ENCODE measurements around the gene TTL. TPM values are rescaled to one million over a fixed set of nuclear protein-coding genes. Genes with fewer than 3 reads are reported as not detected.

TTL gene
- total RNA-seq, 1 donor from 2014 or later = 87.0 TPM

- no peak for DNase-seq (ENCODE audit: low read depth, low spot score)
- peaks cover 2% of the 10 kb centered on the region for H3K27me3 Mint-ChIP-seq (ENCODE audit: low read depth)
- TF ChIP-seq CTCF (conservative IDR thresholded peaks at IDR 0.05) = no peak
- H3K4me3 Mint-ChIP-seq = no peak overlapping the region
- H3K9me3 Mint-ChIP-seq = peaks cover 4% of the 10 kb centered on the region
- no peak overlapping the region for H3K27ac Mint-ChIP-seq (ENCODE audit: unreplicated experiment)
- H3K4me1 Mint-ChIP-seq = no peaks in the 10 kb centered on the region
- no peaks in the 10 kb centered on the region for H3K36me3 Mint-ChIP-seq (ENCODE audit: low read depth)
Observed at GRCh38 chr2:112462178-112462577, 19.8 kb upstream of the TTL start.

- Mint-ChIP-seq H3K27me3 (ENCODE audit: low read depth) (peaks cover 2% of the 10 kb centered on the region), H3K4me1 (no peaks in the 10 kb centered on the region), H3K36me3 (ENCODE audit: low read depth) (no peaks in the 10 kb centered on the region), H3K4me3 (no peak overlapping the region), H3K27ac (ENCODE audit: unreplicated experiment) (no peak overlapping the region), H3K9me3 (peaks cover 7% of the 10 kb centered on the region)
- no peak for DNase-seq (ENCODE audit: low read depth, low spot score)
- TF ChIP-seq CTCF (conservative IDR thresholded peaks at IDR 0.05) = no peak
Observed at GRCh38 chr2:112463256-112463655, 18.7 kb upstream of the TTL start.

- H3K9me3 Mint-ChIP-seq = peaks cover 13% of the 10 kb centered on the region
- no peak for DNase-seq (ENCODE audit: low read depth, low spot score)
- H3K36me3 Mint-ChIP-seq (ENCODE audit: low read depth) = no peaks in the 10 kb centered on the region
- H3K27ac Mint-ChIP-seq (ENCODE audit: unreplicated experiment) = no peak overlapping the region
- TF ChIP-seq CTCF (conservative IDR thresholded peaks at IDR 0.05) = peak; percentile 31
- peaks cover 2% of the 10 kb centered on the region for H3K27me3 Mint-ChIP-seq (ENCODE audit: low read depth)
- H3K4me1 Mint-ChIP-seq = no peaks in the 10 kb centered on the region
- H3K4me3 Mint-ChIP-seq = no peak overlapping the region
Observed at GRCh38 chr2:112465382-112465781, 16.6 kb upstream of the TTL start.

- H3K4me3 Mint-ChIP-seq = no peak overlapping the region
- H3K27me3 Mint-ChIP-seq (ENCODE audit: low read depth) = no peaks in the 10 kb centered on the region
- H3K27ac Mint-ChIP-seq (ENCODE audit: unreplicated experiment) = no peak overlapping the region
- no peaks in the 10 kb centered on the region for H3K36me3 Mint-ChIP-seq (ENCODE audit: low read depth)
- no peaks in the 10 kb centered on the region for H3K4me1 Mint-ChIP-seq
- no peak for DNase-seq (ENCODE audit: low read depth, low spot score)
- peaks cover 8% of the 10 kb centered on the region for H3K9me3 Mint-ChIP-seq
- TF ChIP-seq CTCF (conservative IDR thresholded peaks at IDR 0.05) = no peak
Observed at GRCh38 chr2:112472547-112473263, 9.3 kb upstream of the TTL start.

GRCh38 chr2:112474844-112475486 lies 7.0 kb upstream of the TTL start:
- Mint-ChIP-seq H3K27me3 (ENCODE audit: low read depth) (no peaks in the 10 kb centered on the region), H3K9me3 (no peaks in the 10 kb centered on the region), H3K27ac (ENCODE audit: unreplicated experiment) (no peak overlapping the region), H3K36me3 (ENCODE audit: low read depth) (no peaks in the 10 kb centered on the region), H3K4me1 (no peaks in the 10 kb centered on the region), H3K4me3 (no peak overlapping the region)
- TF ChIP-seq CTCF (conservative IDR thresholded peaks at IDR 0.05) = no peak
- DNase-seq (ENCODE audit: low read depth, low spot score) = no peak
